Daoy (cell line): ENCODE measurements around the gene NFIA. TPM values are rescaled to one million over a fixed set of nuclear protein-coding genes. Genes with fewer than 3 reads are reported as not detected.

Experiments used
- DNase-seq: peaks from one replicate; pipeline ENCODE4 v3.0.0-alpha.2; 2015; ENCODE audit warnings: low read depth
- total RNA-seq: library from RNA; depleted of rRNA; stranded (reverse); fragments of >200 nt; shearing (Covaris generic); gene quantifications from 2 replicates; pipeline ENCODE4 v1.2.3, GENCODE V29; 2014

Gene NFIA
- total RNA-seq, 1 experiment from 2014 or later = 5.0 TPM

GRCh38 chr1:61183471-61184039 lies 101.2 kb downstream of the NFIA start:
- DNase-seq = no peak

DNA sequence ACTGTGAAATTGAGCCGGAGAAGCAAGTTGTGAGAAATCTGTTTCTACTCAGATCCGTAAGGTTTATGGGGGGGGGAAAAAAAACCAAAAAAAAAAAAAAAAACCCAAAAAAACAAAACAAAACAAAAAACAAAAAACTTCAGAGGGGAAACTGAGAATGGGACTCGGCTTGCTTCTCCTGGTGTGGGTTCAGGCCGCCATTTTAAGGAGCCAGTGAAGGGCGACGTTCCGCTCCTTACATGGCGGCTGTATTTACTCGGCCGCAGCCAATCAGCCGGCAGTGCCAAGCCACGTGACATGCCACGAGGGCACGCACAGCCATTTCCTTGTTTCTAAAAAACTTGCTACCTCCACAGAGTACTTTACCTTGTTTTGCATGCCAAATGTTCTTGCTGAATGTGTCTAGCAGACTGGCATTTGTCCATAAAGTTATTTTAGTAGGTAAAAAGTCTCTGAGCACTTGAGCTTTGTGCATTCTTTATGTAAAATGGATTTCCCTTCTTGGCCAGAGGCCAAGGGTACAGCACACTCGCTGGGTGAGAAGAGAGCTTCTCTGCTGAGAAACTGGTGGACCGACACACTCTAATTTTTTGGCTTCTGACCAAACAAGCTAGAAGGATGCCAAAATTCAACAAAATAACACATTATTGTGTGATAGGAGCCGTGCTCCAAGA lies 101.8 kb downstream of the NFIA start:
- peak; percentile 81 for DNase-seq

- DNase-seq = no peak
These were observed 102.3 kb downstream of the NFIA start for GRCh38 chr1:61184714-61185106.

DNA sequence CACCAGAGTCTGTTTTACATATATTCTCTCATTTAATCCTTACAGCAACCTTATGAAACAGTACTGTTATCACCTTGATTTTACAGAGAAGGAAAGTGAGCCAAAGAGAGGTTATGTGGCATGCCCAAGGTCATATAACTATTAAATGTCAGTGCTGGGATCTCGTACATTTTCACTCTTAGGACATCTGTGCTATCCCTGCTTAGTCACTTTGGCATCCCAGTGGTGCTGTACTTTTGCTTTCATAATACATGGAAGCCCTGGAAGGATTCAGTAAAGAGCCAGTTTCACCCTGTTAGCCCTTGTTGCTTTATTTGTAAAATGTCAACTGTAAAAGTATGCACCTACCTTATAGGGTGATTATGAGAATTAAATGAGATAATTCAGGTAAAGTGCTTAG lies 104.4 kb downstream of the NFIA start:
- no peak for DNase-seq

DNA sequence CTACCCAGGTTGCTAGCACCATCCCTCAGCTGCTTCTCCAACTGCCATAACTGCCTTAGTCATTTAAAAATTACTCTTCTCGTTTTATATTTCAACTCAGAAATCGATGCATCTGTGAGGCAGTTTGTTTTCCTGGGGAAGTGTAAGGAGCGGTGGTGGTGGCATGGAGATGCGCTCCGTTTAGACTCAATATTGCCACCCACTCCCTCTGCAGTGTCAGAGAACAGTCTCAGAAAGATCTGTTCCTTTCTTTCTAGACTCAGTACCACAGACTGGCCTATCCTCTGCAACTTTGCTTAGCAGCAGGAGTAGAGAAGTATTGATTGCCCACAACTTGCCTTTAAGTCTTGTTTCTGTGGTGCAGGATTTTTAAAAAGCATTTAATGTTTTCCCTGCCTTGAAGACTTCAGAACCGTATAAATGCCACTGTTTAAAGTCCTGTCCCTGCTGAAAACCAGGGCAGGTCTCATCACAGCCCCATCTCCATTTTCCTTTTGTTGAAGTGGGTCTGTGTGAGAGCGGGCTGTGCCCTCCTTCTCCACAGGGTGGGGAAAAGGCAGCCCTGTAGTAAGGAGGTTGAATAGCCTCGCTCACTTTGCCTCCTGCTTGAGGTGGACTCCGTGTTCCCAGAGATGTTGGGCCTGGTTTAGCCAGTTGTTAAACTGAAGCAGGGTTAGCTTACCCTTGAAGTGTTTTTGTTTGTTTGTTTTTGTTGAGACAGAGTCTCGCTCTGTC lies 105.2 kb downstream of the NFIA start:
- DNase-seq = no peak

- no peak for DNase-seq
These were observed 107.8 kb downstream of the NFIA start for GRCh38 chr1:61190153-61190552.

DNA sequence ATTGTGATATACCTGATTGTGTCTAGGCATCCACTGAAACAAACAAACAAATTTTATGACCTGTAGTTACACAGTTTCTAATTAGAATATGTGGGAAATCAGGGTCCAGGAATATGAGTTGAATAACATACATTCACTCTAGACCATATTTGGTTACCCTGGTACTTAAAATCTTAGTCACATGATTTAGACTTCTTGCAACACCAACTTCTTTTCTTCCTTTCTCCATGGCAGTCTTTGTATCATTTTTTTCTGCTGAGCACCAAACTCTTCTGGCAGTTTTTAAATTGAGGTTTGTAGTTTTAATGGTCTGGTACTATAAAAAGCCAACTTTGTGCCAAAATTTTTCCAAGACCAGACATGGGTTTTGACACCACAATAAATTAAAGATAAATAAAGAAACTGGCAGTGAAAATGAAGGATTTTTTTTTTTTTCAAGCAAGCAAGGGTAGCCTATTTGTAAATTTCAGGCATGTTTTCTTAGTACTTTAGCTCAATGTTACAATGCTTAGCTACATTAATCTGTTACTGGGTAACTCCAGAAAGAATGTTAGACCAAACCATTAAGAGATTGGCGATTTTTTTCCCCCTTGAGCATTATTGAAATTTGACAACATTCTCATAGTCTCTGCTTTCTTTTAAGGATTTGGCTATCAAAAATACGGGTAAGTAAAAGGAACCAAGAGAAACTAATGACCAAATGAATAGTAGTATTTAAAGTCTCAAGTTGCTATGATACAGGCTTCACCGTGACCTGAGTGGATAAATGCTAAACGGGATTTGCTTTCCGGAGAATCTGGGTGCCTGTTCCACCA lies 108.5 kb downstream of the NFIA start:
- no peak for DNase-seq

- DNase-seq = no peak
These were observed 109.0 kb downstream of the NFIA start for GRCh38 chr1:61191433-61191720.

DNA sequence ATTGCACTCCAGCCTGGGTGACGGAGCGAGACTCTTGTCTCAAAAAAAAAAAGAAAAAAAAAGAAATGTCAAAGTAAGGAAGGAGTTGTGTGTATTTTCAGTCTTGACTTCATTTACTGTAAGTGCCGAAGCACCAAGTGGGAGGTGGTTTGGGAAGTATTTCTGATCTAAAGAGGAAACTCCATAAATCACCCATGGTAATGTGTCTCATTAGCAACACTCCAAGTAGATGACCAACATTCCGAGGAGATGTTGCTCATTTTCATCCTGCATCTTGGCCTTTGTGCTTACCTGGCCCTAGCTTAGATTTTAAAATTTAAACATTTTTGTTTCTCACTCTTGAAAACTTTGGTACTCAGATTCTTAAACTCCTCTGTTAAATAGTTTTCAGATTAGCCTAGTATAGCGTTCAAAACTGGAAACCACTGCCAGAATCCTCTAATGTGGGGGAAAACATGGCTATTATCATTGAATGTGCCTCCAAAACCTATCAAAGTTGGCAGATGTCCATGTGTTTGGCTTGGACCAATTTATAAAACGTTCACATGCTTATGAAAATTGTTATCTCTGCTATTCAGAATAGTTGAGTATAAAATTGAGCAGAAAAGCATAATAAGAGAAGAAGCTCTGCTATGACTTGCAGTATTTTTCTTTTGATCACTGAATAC lies 110.4 kb downstream of the NFIA start:
- no peak for DNase-seq

DNA sequence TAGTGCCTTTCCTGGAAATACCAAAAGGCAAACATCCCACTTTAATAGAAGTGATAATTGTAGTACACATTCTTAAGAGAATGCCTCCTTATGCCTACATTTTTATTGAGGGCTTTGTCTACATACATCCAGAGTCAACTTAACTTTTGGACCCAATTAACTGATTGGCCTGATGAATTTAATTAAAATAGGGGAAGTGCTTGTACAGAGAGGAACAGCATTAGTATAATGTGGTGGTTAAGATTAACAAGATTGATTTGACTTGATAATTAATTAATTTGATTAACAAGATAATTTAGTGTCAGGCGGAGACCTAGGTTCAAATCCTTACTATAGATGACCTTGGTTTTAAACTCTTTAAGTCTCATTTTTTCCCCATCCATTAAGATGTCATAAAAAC lies 111.4 kb downstream of the NFIA start:
- DNase-seq = no peak

DNA sequence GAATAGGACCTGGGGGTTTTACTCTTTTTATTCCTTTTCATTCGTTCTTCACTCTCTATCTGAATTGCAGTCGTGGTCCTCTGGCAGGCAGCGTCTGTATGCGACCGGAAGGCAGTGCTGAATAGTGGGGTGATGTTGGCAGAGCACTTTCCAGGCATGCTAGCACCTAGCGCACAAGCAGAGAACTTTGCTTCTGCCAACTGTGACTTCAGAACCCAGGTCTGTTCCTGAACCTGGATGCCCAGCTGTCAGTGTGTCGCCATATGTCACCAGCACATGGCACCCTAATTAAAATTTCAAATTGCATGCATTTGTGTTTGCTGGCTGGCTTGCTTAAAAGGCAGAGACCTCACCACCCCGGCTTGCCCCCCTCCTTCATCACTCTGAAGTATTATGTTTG lies 116.2 kb downstream of the NFIA start:
- no peak for DNase-seq

DNA sequence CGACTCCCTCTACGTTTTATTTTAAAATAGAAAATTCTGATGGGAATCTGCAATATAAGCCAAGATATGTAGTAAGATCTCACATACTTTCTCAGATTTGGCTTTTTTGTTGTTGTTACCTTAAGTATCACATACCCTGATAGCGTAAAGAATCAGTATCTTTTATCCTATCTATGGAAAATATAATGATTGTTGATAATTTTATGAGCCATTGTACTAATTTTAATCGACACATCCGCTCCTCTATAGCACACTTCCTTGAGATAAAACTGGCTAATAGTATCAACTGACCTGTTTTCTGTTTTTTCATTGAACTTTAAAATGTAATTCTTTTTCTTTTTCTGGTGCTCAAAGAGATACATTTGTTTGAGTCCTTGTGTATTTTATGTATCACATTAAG lies 118.7 kb downstream of the NFIA start:
- no peak for DNase-seq

- no peak for DNase-seq
These were observed 120.7 kb downstream of the NFIA start for GRCh38 chr1:61202854-61203598.

DNA sequence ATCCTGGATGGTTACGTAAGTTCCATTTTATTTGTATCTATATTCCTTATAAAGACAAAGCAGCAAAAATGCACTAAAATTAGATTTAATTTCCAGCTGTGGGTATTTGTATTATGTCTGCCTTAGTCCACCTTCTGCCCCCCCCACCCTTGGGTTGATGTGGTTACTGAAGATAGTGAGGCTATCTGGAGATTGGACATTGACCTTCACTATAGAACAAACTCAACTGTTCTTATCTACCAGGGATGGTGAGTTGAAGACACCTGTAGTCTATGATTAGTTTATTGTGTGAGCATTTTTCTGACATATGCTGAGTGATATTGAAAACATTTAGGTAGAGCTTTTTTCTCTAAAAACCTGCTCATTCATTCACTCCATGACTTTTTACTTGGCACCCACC lies 122.2 kb downstream of the NFIA start:
- no peak for DNase-seq

- no peak for DNase-seq
These were observed 125.1 kb downstream of the NFIA start for GRCh38 chr1:61207416-61207815.

GRCh38 chr1:61208172-61208571 lies 125.8 kb downstream of the NFIA start:
- no peak for DNase-seq

GRCh38 chr1:61208831-61209230 lies 126.5 kb downstream of the NFIA start:
- no peak for DNase-seq

DNA sequence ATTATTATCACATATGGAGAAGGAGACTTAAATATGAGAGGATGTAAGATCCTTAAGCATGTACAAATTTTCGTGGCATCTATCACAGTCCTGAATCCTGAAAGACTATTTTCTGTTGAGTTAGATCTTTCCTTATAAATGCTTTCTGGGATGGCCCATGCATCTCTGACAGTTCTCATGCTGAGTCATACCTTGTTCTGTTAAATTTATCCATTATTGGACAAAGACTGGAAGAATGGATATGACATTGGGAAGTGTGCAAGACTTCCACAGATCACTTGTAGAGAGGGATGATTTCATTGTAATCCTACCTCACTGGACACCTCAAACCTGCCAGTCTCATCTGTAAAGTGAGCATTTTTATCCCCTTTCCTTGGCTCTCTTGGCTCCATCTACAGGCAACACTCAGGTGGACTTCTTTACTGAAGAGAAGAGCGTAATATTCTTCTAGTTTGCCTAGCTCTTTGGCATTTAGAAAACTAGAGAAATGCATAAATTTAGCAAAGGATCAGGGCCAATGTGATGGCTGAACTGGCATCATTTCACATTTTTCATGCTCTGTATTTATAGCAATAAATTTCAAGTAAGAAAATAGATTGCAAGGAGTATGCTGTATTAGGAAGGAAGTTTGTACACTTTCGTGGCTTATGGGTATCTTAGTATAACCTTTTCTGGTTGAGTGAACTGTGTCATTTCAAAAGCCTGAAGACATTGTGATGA lies 128.2 kb downstream of the NFIA start:
- DNase-seq = no peak

- DNase-seq = no peak
These were observed 131.1 kb downstream of the NFIA start for GRCh38 chr1:61213245-61214011.

DNA sequence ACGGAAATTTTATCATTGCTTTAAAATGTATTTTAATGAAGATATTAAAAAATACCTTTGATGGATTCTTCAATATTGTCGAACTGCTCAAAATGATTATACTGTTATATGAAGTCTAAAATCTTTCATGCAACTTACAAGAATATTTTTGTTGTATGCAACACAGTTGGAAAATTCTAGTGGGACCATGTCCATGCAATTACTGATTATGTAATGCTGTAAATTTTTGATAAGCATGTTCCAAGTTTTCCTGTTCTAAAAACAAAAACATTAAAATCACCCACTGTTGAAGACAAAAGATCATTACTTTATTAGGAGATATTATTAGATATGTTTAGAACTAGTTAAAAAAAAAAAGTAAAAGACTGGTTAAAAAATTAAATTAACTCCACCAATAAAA lies 132.8 kb downstream of the NFIA start:
- no peak for DNase-seq
